ENCODE results near the gene MEF2C.

Gene MEF2C

GRCh38 chr5:88785746-88786565, 97.0 kb downstream of the MEF2C start:
- peaks cover 6% of the 10 kb centered on the region for H3K27me3 Mint-ChIP-seq
- no peaks in the 10 kb centered on the region for H3K9me3 Mint-ChIP-seq
- no peak overlapping the region for H3K4me3 Mint-ChIP-seq
- no peaks in the 10 kb centered on the region for H3K4me1 Mint-ChIP-seq
- H3K36me3 Mint-ChIP-seq: no peaks in the 10 kb centered on the region
- H3K27ac Mint-ChIP-seq: no peak overlapping the region

- Mint-ChIP-seq H3K4me3 (no peak overlapping the region), H3K36me3 (no peaks in the 10 kb centered on the region), H3K4me1 (no peaks in the 10 kb centered on the region), H3K9me3 (no peaks in the 10 kb centered on the region), H3K27me3 (peaks cover 3% of the 10 kb centered on the region), H3K27ac (no peak overlapping the region)
Measured at GRCh38 chr5:88782571-88782970, 100.4 kb downstream of the MEF2C start.

- H3K4me1 Mint-ChIP-seq: no peaks in the 10 kb centered on the region
- no peaks in the 10 kb centered on the region for H3K9me3 Mint-ChIP-seq
- H3K4me3 Mint-ChIP-seq: no peak overlapping the region
- no peak overlapping the region for H3K27ac Mint-ChIP-seq
- H3K27me3 Mint-ChIP-seq: peaks cover 4% of the 10 kb centered on the region
- H3K36me3 Mint-ChIP-seq: no peaks in the 10 kb centered on the region
Measured at GRCh38 chr5:88780736-88781135, 102.2 kb downstream of the MEF2C start.

GRCh38 chr5:88778736-88779135, 104.2 kb downstream of the MEF2C start:
- Mint-ChIP-seq H3K36me3 (no peaks in the 10 kb centered on the region), H3K4me1 (no peaks in the 10 kb centered on the region), H3K4me3 (no peak overlapping the region), H3K27ac (no peak overlapping the region), H3K9me3 (no peaks in the 10 kb centered on the region), H3K27me3 (peaks cover 4% of the 10 kb centered on the region)

GRCh38 chr5:88776692-88777091, 106.3 kb downstream of the MEF2C start:
- no peaks in the 10 kb centered on the region for H3K36me3 Mint-ChIP-seq
- no peak overlapping the region for H3K4me3 Mint-ChIP-seq
- H3K4me1 Mint-ChIP-seq: no peaks in the 10 kb centered on the region
- peaks cover 4% of the 10 kb centered on the region for H3K27me3 Mint-ChIP-seq
- H3K9me3 Mint-ChIP-seq: no peaks in the 10 kb centered on the region
- H3K27ac Mint-ChIP-seq: no peak overlapping the region

GRCh38 chr5:88772831-88773230, 110.2 kb downstream of the MEF2C start:
- Mint-ChIP-seq H3K27me3 (peaks cover 6% of the 10 kb centered on the region), H3K27ac (no peak overlapping the region), H3K4me1 (no peaks in the 10 kb centered on the region), H3K4me3 (no peak overlapping the region), H3K36me3 (no peaks in the 10 kb centered on the region), H3K9me3 (no peaks in the 10 kb centered on the region)

GRCh38 chr5:88772047-88772446, 110.9 kb downstream of the MEF2C start:
- Mint-ChIP-seq H3K4me3 (no peak overlapping the region), H3K27ac (no peak overlapping the region), H3K27me3 (peaks cover 6% of the 10 kb centered on the region), H3K9me3 (no peaks in the 10 kb centered on the region), H3K4me1 (no peaks in the 10 kb centered on the region), H3K36me3 (no peaks in the 10 kb centered on the region)

- Mint-ChIP-seq H3K4me1 (no peaks in the 10 kb centered on the region), H3K27ac (no peak overlapping the region), H3K27me3 (peaks cover 4% of the 10 kb centered on the region)
Measured at GRCh38 chr5:88770276-88771257, 112.4 kb downstream of the MEF2C start.

GRCh38 chr5:88769165-88769564, 113.8 kb downstream of the MEF2C start:
- Mint-ChIP-seq H3K9me3 (no peaks in the 10 kb centered on the region), H3K4me3 (no peak overlapping the region), H3K4me1 (no peaks in the 10 kb centered on the region), H3K36me3 (no peaks in the 10 kb centered on the region), H3K27me3 (peaks cover 4% of the 10 kb centered on the region), H3K27ac (no peak overlapping the region)

More at GRCh38 chr5:88770276-88771257, 112.4 kb downstream of the MEF2C start:
- no peak overlapping the region for H3K4me3 Mint-ChIP-seq
- no peaks in the 10 kb centered on the region for H3K36me3 Mint-ChIP-seq
- no peaks in the 10 kb centered on the region for H3K9me3 Mint-ChIP-seq

GRCh38 chr5:88768411-88768810, 114.6 kb downstream of the MEF2C start:
- H3K36me3 Mint-ChIP-seq: no peaks in the 10 kb centered on the region
- H3K4me3 Mint-ChIP-seq: no peak overlapping the region
- peaks cover 4% of the 10 kb centered on the region for H3K27me3 Mint-ChIP-seq
- no peak overlapping the region for H3K27ac Mint-ChIP-seq
- no peaks in the 10 kb centered on the region for H3K4me1 Mint-ChIP-seq
- H3K9me3 Mint-ChIP-seq: no peaks in the 10 kb centered on the region

GRCh38 chr5:88765798-88766197, 117.2 kb downstream of the MEF2C start:
- no peaks in the 10 kb centered on the region for H3K36me3 Mint-ChIP-seq
- H3K4me1 Mint-ChIP-seq: no peaks in the 10 kb centered on the region
- peaks cover 4% of the 10 kb centered on the region for H3K27me3 Mint-ChIP-seq
- no peak overlapping the region for H3K27ac Mint-ChIP-seq
- H3K4me3 Mint-ChIP-seq: no peak overlapping the region
- H3K9me3 Mint-ChIP-seq: no peaks in the 10 kb centered on the region

GRCh38 chr5:88765171-88765570, 117.8 kb downstream of the MEF2C start:
- H3K9me3 Mint-ChIP-seq: no peaks in the 10 kb centered on the region
- no peak overlapping the region for H3K4me3 Mint-ChIP-seq
- no peaks in the 10 kb centered on the region for H3K36me3 Mint-ChIP-seq
- H3K27me3 Mint-ChIP-seq: peaks cover 4% of the 10 kb centered on the region
- no peaks in the 10 kb centered on the region for H3K4me1 Mint-ChIP-seq
- no peak overlapping the region for H3K27ac Mint-ChIP-seq

- H3K9me3 Mint-ChIP-seq: no peaks in the 10 kb centered on the region
- H3K4me1 Mint-ChIP-seq: no peaks in the 10 kb centered on the region
- H3K27ac Mint-ChIP-seq: no peak overlapping the region
- H3K36me3 Mint-ChIP-seq: no peaks in the 10 kb centered on the region
- H3K4me3 Mint-ChIP-seq: no peak overlapping the region
- peaks cover 6% of the 10 kb centered on the region for H3K27me3 Mint-ChIP-seq
Measured at GRCh38 chr5:88761939-88762338, 121.0 kb downstream of the MEF2C start.

- no peaks in the 10 kb centered on the region for H3K4me1 Mint-ChIP-seq
- no peaks in the 10 kb centered on the region for H3K9me3 Mint-ChIP-seq
- peaks cover 6% of the 10 kb centered on the region for H3K27me3 Mint-ChIP-seq
- no peak overlapping the region for H3K4me3 Mint-ChIP-seq
- H3K36me3 Mint-ChIP-seq: no peaks in the 10 kb centered on the region
- H3K27ac Mint-ChIP-seq: no peak overlapping the region
Measured at GRCh38 chr5:88761269-88761850, 121.6 kb downstream of the MEF2C start.

- Mint-ChIP-seq H3K4me3 (no peak overlapping the region), H3K27me3 (peaks cover 6% of the 10 kb centered on the region), H3K27ac (no peak overlapping the region), H3K9me3 (no peaks in the 10 kb centered on the region), H3K36me3 (no peaks in the 10 kb centered on the region), H3K4me1 (no peaks in the 10 kb centered on the region)
Measured at GRCh38 chr5:88760527-88760926, 122.5 kb downstream of the MEF2C start.

- no peaks in the 10 kb centered on the region for H3K4me1 Mint-ChIP-seq
- no peak overlapping the region for H3K4me3 Mint-ChIP-seq
- H3K27me3 Mint-ChIP-seq: peaks cover 16% of the 10 kb centered on the region
- H3K9me3 Mint-ChIP-seq: no peaks in the 10 kb centered on the region
- H3K36me3 Mint-ChIP-seq: no peaks in the 10 kb centered on the region
- H3K27ac Mint-ChIP-seq: no peak overlapping the region
Measured at GRCh38 chr5:88758591-88758990, 124.4 kb downstream of the MEF2C start.
